HL-60/S4 treated with phorbol 12-myristate 13-acetate at 8.2 ng/mL for 4 days and 3 days (cell line): Measurements from ENCODE around the gene OR8D4.
"Not testable (repeated sequence)": the region's sequence is repeated elsewhere in the genome, so short reads cannot be mapped to it uniquely, and the experiment has no call there.

ENCODE experiments used
- in situ Hi-C: fragments of 300-500 bp; cut with MboI; formaldehyde crosslinking; loops from 2 replicates; pipeline ENCODE4 v1.15.0; 2022; ENCODE audit warnings: low sequenced_read_pairs

The OR8D4 gene

DNA sequence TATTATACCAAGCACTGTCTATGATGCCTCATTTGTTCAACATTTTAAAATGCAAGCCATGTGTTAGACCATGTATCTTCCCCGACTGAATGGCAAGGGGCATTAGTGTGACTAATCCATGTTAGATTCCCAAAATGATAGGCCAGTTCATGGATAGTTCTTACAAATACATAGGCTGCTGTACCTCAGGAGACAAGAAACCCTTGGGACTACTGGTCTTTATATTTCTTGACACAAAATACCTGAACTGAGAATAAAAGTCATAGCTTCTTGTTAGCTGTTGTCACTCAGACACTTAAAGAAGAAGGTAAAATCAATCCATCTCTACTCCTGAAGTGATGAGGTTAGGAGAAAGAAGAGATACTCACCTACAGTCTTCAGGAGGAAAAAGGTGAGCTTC, at the start of gene OR8D4:
TSS of gene OR8D4 (plus strand) at position 301 of the 400 bp plus-strand sequence. CDS start 4,265 bp downstream, outside the sequence.
- in situ Hi-C loops = no loop called here

DNA sequence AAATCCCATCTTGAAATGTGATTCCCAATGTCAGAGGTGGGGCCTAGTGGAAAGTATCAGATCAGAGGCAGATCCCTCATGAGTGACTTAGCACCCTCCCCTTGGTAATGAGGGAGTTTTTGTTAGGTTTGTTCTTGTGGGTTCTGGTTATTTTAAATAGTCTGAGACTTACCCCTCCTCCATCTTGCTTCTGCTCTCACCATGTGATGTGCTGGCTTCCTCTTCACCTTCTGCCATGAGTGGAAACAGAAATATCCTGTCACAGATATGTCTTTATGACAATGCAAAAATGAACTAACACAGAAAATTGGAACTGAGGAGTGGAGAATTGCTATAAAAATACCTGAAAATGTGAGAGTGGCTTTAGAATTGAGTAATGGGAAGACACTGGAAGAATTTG, 49.6 kb upstream of the OR8D4 start:
- in situ Hi-C loops = no loop called here

DNA sequence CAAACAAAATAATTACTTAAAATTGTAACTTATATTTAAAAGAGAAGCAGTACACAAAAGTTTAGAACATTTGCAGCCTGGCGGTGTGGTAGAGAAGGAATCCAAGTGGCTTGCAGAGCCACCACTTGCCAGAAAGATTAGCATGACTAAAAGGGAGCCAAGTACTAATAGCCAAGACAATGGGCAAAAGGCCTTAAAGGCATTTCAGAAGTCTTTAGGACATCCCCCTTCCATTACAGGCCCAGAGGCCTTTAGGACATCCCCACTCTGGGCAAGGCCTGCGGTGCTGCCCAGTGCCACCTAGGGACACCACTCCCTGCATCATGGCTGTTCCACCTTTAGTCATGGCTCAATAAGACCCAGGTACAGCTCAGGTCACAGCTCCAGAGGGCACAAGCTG, 48.9 kb upstream of the OR8D4 start:
- in situ Hi-C loops = no loop called here

DNA sequence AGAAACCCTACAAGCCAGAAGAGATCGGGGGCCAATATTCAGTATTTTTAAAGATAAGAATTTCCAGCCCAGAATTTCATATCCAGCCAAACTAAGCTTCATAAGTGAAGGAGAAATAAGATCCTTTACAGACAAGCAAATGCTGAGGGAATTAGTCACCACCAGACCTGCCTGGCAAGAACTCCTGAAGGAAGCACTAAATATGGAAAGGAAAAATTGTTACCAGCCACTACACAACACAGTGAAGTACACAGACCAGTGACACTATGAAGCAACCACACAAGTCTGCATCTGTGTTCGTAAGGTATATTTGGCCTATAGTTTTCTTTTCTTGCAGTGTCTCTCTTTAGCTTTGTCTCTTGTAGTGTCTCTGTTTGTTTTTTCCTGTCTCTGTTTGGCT, 45.5 kb upstream of the OR8D4 start:
- in situ Hi-C loops = no loop called here

DNA sequence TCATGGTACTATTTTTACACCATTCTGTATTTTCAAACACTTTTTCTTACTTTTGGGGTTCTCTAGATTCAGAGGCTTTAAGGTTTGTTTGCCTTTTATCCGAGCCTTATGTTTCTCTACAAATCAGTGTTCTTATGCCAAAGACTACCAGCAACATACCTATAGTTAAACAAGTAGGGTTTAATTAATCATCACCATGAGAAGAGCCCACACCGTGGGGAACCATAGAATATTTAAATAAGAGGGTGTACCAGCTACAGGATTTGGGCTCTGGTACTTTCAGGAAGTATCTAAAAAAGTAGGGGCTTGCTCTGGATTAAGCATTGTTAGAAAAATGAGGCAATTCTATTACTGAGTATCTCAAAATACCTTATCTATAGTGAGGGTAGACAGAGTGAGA, 42.2 kb upstream of the OR8D4 start:
- in situ Hi-C loops = no loop called here

DNA sequence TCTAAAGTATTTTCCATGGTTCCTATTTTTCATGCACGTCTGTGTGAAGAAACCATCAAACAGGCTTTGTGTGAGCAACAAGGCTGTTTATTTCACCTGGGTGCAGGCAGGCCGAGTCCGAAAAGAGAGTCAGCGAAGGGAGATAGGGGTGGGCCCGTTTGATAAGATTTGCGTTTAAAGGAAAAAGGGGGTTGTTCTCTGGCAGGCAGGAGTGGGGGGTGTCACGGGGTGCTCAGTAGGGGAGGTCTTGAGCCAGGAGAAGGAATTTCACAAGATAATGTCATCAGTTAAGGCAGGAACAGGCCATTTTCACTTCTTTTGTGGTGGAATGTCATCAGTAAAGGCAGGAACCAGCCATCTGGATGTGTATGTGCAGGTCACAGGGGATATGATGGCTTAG, 36.7 kb upstream of the OR8D4 start:
- in situ Hi-C loops = not testable (repeated sequence)

DNA sequence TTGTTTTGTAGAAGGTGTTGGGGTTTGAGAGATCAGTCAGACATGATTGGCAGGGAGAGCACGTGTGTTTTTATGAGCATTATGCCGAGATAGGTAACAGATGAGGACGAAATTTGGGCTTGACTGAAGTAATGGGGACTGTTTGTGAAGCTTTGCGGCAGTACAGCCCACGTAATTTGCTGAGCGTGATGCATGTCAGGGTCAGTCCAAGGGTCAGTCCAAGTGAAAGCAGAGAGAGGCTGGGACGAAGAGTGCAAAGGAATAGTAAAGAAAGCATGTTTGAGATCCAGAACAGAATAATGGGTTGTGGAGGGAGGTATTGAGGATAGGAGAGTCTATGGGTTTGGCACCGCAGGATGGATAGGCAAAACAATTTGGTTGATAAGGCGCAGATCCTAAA, 34.2 kb upstream of the OR8D4 start:
- in situ Hi-C loops = not testable (repeated sequence)

DNA sequence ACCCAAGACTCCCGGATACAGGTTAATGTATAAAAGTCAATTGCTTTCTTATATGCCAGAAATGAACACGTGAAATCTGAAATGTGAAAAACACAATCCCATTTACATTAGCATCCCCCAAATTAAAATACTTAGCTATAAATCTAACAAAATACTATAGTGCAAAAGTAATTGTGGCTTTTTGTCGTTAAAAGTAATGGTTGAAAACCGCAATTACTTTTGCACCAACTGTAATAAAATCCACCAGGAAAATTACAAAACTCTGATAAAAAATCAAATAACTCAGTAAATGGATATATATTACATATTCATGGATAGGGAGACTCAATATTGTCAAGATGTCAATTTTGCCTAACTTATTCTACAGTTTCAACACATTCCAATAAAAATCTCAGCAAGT, 21.1 kb upstream of the OR8D4 start:
- in situ Hi-C loops = no loop called here

DNA sequence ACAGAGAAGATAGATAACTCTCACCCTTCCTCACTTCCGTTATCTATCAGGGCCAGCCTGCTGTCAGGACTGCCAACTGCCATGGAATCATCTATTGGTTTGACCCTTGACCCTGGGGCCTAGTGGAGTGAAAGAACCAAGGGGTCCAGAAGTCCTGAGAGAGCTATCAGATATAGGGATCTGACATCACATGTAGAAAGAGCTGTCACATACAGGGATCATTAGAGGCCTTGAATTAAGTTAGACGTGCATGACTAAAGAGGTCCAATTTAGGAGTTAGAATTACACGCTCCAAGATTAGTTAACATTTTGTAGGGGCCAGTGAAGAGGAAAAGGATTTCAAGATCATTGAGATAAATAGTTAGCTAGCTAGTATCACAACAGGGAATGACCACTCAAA, 16.4 kb upstream of the OR8D4 start, which contains the start of gene TMEM225:
TSS of gene TMEM225 (minus strand) at position 101 of the 400 bp plus-strand sequence. CDS start 245 bp downstream, outside the sequence.
- in situ Hi-C loops = no loop called here

DNA sequence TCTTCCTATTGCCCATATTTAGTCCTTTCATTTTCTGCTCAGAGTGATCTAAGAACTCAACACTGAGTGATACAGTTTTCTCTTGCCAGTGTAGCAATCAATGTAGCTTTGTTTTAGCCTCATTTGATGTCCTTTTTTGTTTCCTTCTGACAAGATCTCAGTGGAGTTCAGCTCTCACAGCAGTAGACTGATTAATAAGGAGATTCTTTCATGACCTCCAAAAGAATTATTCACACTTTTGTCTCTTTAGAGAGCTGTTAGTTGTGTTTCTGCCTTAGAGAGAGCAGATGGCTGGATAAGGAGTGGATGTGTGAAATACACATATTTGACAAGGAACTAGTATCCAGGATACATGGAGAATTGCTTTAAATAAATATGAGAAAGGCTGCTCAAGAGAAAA, 9.9 kb upstream of the OR8D4 start:
- in situ Hi-C loops = no loop called here

DNA sequence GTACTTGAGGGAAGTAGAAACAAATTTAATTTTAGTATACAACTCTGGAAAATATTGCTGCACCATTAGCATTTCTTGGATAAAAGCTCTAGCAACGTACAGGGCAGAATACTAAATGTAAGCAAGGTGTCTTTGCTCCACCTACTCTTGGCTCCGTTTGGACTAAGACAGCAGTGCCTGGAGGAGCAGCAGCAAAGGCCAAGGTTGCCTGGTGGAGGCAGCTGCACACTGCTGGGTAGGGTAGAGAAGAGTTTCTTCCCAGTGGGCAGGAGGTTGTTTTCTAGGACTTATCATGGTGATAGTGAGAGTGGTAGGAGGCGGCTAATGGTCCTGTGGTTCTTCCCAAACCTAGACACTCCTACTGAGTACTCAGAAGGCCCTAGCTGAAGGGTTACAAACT, 2.2 kb upstream of the OR8D4 start:
- in situ Hi-C loops = no loop called here

DNA sequence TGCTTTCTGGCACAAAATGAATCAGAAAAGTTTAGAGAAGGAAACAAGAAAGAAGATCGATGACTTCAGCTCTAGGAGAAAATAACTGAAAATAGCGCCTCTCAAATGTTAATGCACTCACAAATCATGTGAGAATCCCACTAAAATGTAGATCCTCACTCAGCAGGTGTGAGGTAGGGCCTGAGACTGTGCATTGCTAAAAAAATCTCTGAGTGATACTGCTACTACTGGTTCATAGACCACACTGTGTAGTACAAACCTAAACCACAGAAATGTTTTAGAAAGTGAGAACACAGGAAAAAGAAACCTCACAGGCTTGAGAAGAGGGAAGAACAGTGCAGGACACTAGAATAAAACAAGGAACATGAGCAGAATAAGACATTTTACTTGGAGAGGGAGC, 2.0 kb downstream of the OR8D4 start:
- in situ Hi-C loops = no loop called here

DNA sequence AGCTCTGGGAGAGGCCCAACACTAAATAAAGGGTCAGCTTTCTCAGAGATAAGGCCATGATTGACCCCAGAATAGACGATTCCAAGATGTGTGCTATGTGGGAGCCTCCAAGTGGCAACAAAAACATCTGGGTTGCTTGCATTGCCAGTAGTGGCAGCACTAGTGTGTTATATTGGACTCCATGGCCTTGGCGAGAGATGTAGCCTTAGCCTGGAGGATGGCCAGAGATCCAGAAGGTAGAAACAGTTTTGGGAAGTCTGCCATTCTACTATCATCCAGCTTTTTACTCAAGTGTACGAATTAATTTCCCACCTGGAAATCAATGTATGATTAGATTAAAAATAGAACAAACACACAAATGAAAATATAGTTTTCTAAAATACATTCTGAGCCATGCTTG, 3.0 kb downstream of the OR8D4 start:
- in situ Hi-C loops = no loop called here

DNA sequence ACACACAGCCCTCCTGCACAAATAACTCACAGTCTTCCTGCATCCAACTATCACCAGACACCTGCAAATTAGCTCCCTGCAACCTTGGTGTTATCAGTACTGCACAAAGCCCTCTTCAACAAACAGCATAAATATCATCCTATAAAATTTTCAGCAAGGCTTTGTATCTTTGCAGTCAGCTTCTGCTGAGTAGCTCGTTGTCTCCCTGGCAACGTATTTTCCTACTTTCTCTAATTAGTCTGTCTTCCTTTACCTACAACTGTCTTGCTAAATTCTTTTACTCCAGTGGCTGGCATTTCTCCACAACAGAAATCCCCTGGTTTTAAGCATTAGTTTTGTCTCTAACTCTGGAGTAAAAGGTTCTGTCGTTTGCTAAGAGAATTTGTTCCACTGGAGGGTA, 3.9 kb downstream of the OR8D4 start:
- in situ Hi-C loops = no loop called here

DNA sequence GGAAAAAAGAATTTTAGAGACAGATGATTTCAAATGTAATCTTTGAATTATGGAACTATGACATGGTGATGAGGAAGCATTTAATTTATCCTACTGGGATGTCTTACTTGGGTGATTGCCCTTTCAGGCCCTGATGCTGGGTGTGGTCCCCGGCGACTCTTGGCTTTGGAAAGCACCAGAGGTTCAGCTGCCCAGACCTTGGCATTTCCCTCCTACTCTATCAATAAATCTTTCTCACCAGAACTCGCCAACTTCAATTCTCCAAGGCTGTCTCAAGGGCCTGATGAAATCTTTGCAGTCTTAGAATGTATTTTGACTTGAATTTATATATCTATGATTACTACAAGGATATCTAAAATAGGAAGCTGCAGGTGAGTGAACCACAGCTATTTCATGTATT, 19.0 kb downstream of the OR8D4 start:
- in situ Hi-C loops = no loop called here

DNA sequence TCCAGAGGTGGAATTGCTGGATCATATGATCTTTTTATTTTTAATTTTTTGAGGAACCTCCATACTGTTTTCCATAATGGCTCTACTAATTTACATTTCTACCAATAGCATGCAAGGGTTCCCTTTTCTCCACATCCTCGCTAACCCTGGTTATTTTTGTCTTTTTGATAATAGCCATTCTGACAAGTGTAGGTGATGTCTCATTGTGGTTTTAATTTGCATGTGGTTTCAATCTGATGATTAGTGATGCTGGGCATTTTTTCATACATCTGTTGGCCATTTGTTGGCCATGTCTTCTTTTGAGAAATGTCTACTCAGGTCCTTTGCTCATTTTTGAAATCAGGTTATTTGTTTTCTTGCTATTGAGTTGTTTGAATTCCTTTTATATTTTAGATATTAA, 22.1 kb downstream of the OR8D4 start:
- in situ Hi-C loops = no loop called here

DNA sequence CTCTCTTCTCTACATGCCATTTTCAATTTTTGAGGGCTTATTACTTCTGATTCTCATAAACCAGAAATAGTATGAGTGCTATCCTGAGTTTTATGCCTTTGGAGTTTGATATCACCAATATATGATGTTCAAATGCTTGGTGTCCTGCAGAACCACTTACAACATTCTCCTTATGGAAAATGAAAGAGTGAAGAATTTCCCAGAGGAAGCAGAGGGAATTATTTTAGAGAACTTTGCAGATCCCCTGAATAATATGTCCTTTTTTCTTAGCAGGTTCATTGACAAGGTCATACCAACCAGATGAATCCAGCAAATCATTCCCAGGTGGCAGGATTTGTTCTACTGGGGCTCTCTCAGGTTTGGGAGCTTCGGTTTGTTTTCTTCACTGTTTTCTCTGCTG, 37.4 kb downstream of the OR8D4 start, which contains the start of gene OR4D5:
TSS of gene OR4D5 (plus strand) at position 301 of the 400 bp plus-strand sequence. CDS start at position 301, 0 bp downstream.
- in situ Hi-C loops = no loop called here

DNA sequence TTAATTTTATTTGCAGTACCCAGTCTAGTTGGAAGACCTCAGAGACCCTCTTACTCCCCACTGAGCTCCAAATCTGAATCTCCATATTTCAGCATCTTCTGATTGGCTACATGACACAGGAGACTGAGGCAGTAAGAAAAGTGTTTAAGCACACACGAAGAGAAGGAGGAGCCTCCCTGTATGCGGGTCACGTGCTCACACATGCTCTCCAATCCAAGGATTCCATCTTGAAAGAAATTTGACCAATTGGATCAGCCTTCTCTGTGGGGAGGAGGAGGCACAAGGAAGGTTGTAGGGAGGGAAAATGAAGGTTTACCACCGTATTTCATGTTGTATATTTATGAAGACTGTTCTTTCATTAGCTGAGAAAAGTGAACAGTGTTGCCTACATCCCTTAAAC, 40.4 kb downstream of the OR8D4 start:
- in situ Hi-C loops = no loop called here

DNA sequence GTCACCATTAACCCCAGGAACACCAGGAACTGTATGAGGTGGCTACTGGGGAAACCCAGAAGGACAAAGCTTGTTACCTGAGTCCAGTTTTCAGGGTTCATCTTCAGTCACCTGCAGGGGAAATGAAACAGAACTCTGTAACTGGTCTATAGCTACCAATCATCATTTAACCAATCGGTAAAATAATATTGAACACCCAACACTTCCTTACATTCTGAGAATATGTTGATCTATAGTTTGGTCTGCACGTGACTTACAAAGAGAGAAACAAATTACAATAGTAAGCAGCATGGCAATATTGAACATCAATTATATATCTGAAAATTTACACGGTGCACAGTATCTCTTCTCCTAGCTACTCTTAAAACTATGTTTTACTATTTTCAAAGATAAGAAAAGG, 41.8 kb downstream of the OR8D4 start, which contains the start of gene OR6T1:
TSS of gene OR6T1 (minus strand) at position 101 of the 400 bp plus-strand sequence. CDS start at position 101, 0 bp downstream.
- in situ Hi-C loops = no loop called here

DNA sequence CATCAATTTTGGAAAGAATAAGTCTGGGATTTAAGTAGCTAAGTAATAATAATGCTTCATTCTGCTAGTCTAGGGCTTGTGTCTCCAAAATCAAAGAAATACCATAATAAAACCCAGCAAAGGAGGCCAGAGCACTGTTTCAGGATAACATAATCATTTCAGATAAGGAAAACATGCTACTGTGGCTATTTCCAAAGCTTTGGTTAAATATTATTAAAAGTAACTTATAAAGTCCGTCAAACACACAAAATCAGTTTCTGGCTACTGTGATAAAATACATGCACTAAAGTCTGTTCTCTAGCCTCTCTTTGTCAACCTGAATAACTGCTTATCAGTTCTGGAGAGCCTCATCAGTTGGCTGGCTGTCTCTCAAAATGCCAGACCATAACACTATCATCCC, 43.2 kb downstream of the OR8D4 start:
- in situ Hi-C loops = no loop called here

DNA sequence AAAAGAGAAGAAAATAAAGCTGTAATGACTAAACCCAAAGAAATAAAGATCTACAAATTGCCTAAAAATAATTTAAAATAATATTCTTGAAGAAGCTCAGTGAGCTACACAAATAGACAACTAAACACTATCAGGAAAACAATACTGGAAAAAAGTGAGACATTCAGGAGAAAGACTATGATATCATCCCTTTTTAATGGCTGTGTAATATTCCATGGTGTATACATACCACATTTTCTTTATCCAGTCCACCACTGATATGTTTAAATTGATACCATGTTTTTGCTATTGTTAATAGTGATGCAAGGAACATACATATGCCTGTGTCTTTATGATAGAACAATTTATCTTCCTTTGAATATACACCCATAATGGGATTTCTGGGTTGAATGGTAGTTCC, 54.8 kb downstream of the OR8D4 start:
- in situ Hi-C loops = no loop called here
